Fibroblast of peridontal ligament (primary cell): ENCODE results near the gene UNC79.

Experiments
- DNase-seq: peaks from one replicate; pipeline ENCODE4 v3.0.0-alpha.2; 2010; ENCODE audit errors: extremely low read depth

The UNC79 gene

GRCh38 chr14:93663317-93663716 is 232.6 kb downstream of the UNC79 start:
- no peak for DNase-seq

- no peak for DNase-seq
Measured at GRCh38 chr14:93665169-93665568, 234.4 kb downstream of the UNC79 start.

GRCh38 chr14:93669632-93670031 is 238.9 kb downstream of the UNC79 start:
- DNase-seq = no peak

GRCh38 chr14:93674343-93674742 is 243.6 kb downstream of the UNC79 start:
- DNase-seq = no peak

GRCh38 chr14:93675651-93676050 is 244.9 kb downstream of the UNC79 start:
- DNase-seq = no peak

- no peak for DNase-seq
Measured at GRCh38 chr14:93676416-93676958, 245.7 kb downstream of the UNC79 start.

DNA sequence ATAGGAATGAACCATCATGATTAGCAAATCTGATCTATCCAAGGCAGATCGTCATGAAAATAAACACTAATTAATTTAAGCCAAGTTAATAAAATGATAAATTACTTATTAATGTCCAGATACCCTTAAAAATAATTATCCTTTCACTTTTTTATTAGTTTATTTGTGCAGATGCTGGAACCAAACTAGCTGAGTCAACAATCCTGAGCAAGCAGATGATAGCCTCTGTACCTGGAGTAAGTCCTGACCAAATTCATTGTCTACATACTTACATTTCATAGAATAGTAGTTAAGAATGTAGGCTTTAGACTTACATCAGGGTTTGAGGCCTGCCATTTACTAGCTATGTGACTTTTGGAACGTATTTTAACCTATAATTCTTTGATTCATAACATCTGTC is 251.7 kb downstream of the UNC79 start:
- DNase-seq = no peak

DNA sequence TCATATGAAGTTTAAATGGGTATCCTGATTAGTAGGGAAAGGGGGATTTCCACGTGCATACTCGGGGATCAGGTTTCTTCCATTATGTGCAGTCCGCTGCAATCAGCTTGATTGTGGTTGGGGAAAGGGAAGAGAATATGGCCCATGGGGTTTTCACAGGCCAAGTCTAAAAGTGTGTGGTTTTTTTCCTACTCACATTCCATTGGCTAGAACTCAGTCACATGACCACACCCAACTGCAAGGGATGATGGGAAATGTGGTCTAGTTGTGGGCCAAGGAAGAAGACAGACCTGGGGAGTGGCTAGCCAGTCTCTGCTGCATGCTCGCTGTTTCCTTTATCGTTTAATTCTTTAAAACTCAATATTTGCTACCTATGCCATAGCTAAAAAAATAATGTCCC is 252.5 kb downstream of the UNC79 start:
- peak; percentile 0 for DNase-seq

GRCh38 chr14:93685121-93685895 is 254.6 kb downstream of the UNC79 start:
- no peak for DNase-seq

GRCh38 chr14:93686268-93686667 is 255.5 kb downstream of the UNC79 start:
- DNase-seq = no peak

- DNase-seq = no peak
Measured at GRCh38 chr14:93688239-93688666, 257.5 kb downstream of the UNC79 start.

GRCh38 chr14:93688820-93689219 is 258.1 kb downstream of the UNC79 start:
- no peak for DNase-seq

DNA sequence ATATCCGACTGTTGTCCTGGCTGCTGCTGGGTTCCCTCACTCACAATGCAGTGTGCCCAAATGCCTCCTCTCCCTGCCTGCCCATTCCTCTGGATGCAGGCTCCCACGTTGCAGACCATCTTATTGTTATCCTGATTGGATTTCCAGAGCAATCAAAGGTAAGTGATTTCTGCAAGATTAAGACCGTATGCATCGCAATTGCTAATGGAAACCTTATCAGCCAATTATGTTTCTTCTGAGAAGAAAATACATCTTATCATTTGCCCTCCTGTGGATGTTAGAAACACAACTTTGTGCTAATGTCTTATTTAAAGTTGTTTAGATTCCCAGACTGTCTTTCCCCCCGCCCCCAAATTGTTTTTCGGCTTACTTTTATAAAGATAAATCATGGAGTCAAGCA is 259.4 kb downstream of the UNC79 start:
- DNase-seq = no peak

GRCh38 chr14:93691042-93691780 is 260.5 kb downstream of the UNC79 start:
- no peak for DNase-seq

GRCh38 chr14:93693914-93694313 is 263.2 kb downstream of the UNC79 start:
- DNase-seq = no peak

DNA sequence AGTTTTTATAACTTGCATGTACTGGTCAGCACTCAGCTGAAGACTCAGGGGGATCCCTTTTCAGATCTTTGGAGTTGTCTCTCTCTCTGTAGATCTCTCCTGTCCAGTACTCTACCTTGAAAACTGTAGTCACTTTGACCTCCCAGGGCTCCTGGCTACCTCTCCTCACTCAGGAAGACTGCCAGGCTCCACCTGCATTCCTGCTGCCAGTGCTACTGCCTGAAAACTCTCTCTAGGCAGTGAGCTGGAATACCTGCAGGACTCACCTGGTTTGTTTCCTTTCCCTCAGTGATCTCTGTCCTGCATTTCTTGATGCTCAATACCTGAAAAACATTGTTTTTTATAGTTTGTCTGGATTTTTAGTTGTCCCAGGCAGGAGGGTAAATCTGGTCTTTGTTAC is 270.2 kb downstream of the UNC79 start:
- DNase-seq = no peak

DNA sequence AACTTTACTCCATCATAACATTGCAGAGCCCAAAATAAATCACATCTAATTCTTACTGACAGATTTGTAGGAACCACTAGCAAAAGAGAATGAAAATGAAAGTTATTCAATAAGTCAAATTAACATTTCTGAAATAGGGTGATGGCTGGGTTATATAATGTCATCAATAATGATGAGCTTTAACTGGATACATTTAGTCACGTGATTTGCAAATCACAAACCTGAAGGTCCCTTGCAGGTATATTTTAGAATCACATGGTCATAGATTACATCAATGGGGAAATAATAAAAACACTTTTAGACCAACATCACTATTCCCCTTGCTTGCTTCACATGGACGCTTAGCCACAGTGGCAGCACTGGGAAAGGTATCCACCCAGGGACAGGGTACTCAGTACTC is 270.8 kb downstream of the UNC79 start:
- no peak for DNase-seq

- no peak for DNase-seq
Measured at GRCh38 chr14:93702946-93703345, 272.2 kb downstream of the UNC79 start.

DNA sequence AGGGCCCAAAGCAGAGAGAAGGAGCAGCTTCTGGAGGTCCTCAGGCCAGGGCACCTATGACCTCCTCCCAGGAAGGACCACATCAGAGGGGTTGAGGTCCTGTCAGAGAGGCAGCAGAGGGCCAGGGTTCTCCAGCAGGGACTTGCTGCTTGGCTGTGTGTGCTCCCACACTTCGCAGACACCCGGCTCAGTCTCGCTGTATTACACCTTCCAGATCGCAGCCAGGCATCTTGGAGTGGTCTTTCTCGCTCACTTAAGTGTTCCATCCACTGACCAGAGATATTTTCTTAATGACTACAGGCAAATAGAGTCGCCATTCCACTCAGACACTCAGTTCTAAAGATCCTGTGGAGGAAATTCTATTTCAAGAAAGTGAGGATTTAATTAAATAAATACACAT is 273.2 kb downstream of the UNC79 start:
- DNase-seq = no peak

GRCh38 chr14:93705513-93706156 is 274.9 kb downstream of the UNC79 start:
- DNase-seq = no peak

DNA sequence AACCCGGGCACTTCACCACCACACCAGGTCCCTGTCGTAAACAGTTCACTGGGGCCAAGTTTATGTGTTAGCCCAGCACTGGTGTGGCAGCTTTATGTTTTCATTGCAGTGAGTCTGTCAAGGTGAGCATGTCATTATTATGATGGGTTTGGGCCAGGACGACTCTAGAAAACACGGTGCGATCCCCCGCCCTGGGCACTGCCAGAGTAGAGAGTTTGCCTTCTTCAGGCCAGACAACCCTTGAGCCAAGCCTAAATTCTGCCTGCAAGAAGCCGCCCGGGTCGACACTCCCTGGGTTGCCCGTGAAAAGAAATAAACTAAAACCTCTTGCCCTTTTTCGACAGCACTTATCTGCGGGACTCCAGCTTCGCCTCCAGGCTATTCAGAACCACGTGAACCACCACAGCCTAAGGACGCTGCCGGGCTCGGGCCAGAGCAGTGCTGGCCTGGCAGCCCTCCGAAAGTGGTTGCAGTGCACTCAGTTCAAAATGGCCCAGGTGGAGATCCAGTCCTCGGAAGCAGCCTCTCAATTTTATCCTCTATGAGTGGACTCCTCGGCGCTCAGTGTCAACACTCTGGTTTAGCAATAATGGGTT is 275.7 kb downstream of the UNC79 start:
- DNase-seq = no peak

DNA sequence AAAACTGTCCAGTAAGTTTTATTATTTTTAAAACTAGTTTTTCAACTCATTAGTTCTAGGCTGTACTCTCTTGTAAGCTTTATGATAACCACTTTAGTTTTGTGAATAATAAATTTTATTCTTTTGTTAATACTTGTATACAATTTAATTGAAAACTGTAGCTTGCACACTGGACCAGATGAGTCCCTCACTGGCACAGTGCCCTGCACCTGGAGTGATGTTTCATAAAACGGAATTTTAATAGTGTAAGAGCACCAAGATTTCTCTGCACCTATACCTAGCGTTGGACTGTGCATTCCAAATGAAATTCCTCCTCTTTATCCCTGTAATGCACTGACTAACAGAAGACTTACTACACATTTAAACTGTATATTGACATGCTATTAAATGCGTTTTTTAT is 276.7 kb downstream of the UNC79 start:
- no peak for DNase-seq
